GOT3 (cell line): ENCODE measurements around the gene ARHGEF40.

Experiments
- DNase-seq: peaks from one replicate; lab custom pipeline; 2025; ENCODE audit warnings: mixed read lengths; lab: John Stamatoyannopoulos, UW

The ARHGEF40 gene

GRCh38 chr14:21121122-21121521 is 51.0 kb downstream of the ARHGEF40 start:
- no peak for DNase-seq

GRCh38 chr14:21123429-21123828 is 53.3 kb downstream of the ARHGEF40 start:
- no peak for DNase-seq

GRCh38 chr14:21133901-21134300 is 63.8 kb downstream of the ARHGEF40 start:
- no peak for DNase-seq

GRCh38 chr14:21136024-21136423 is 65.9 kb downstream of the ARHGEF40 start:
- DNase-seq = no peak
